Peyer's patch (tissue), 4 donors: Measurements from ENCODE around the gene PHF3. TPM values are rescaled to one million over a fixed set of nuclear protein-coding genes. Genes with fewer than 3 reads are reported as not detected.
A peak's percentile ranks its signal among the peaks of the same experiment; 100 is the strongest.

ENCODE experiments used
- DNase-seq, 3 donors: peaks; one replicate each; pipeline ENCODE4 v3.0.0-alpha.2; 2017 to 2019
- H3K27ac ChIP-seq, 4 donors: fragments of 200-600 bp; sonication (generic); one replicate each; pipeline ENCODE4 v1.5.1; 2016 to 2019
- H3K27me3 ChIP-seq, 2 donors: fragments of 200-600 bp; sonication (generic); one replicate each; pipeline ENCODE4 v1.5.1; 2019
- H3K36me3 ChIP-seq, 3 donors: fragments of 200-600 bp; sonication (generic); one replicate each; pipeline ENCODE4 v1.5.1; 2016 to 2019
- H3K4me1 ChIP-seq, 4 donors: fragments of 200-600 bp; sonication (generic); one replicate each; pipeline ENCODE4 v1.5.1; 2016 to 2019
- H3K4me3 ChIP-seq, 4 donors: fragments of 200-600 bp; sonication (generic); 1 replicate in 3 of 4; 2 replicates in 1 of 4; pipeline ENCODE4 v1.5.1; 2016 to 2019; ENCODE audit warnings: mild to moderate bottlenecking in 1 of 4
- H3K9me3 ChIP-seq, 4 donors: fragments of 200-600 bp; sonication (generic); one replicate each; pipeline ENCODE4 v1.5.1; 2016 to 2019; ENCODE audit warnings: mild to moderate bottlenecking in 1 of 4
- POLR2A ChIP-seq, 2 donors: fragments of 450-650 bp; IDR thresholded peaks; one replicate each; pipeline ENCODE4 v1.5.1; 2017; ENCODE audit warnings: antibody characterized with exemption in 2 of 2, mild to moderate bottlenecking in 2 of 2, moderate library complexity in 2 of 2
- total RNA-seq, 4 donors: library from RNA; depleted of rRNA; stranded (reverse); fragments of >200 nt; gene quantifications; one replicate each; pipeline ENCODE4 v1.1.0, GENCODE V29; 2016
- TF ChIP-seq, protein P1 (sequence below), 6 experiments: fragments of 450-650 bp in 4 of 6; fragments of 200-600 bp in 2 of 6; sonication (generic) in 1 of 6; IDR thresholded peaks; one replicate each; pipeline ENCODE4 v1.5.1; 2017 to 2019; ENCODE audit warnings: antibody characterized with exemption in 6 of 6, mild to moderate bottlenecking in 3 of 6, moderate library complexity in 1 of 6

The PHF3 gene
- total RNA-seq, 4 donors from 2014 or later, result 62.1 to 150 (median 78.2) TPM

DNA sequence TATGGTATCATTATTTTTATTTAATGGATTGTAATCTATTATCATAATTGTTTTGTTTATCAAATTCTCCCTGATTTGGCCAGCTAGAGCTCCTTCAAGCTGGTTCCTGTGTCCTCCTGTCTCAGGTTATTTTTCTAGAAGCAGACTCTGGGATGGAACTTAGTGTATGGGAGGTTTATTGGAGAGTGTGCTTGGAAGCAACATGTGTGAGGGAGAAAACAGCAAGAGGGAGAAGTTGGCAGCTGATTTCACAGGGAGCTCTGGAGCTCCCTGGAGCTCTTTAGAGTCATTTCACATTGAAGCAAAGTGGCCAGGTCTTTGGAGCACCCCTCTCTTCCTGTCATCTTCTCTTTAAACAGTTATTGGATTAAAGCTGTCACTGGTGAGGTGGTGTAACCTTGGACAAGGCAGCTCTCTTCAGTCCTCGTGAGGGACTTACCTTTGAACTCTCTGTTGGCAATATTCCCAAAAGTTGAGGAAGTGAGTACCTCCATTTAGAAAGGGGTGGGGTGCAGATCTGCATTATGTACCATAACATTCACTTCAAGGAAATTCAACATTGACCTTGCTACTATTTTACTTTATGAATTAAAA lies 103.6 kb downstream of the PHF3 start:
- no peak overlapping the region for H3K4me3 ChIP-seq
- no peak for DNase-seq
- peak overlapping the region in 1 of 4 donors; percentile 45 for H3K27ac ChIP-seq
- no peaks in the 10 kb centered on the region for H3K36me3 ChIP-seq
- no peaks in the 10 kb centered on the region for H3K27me3 ChIP-seq
- no peak for TF ChIP-seq POLR2A (IDR thresholded peaks at IDR 0.05)
- TF ChIP-seq, protein P1, sequence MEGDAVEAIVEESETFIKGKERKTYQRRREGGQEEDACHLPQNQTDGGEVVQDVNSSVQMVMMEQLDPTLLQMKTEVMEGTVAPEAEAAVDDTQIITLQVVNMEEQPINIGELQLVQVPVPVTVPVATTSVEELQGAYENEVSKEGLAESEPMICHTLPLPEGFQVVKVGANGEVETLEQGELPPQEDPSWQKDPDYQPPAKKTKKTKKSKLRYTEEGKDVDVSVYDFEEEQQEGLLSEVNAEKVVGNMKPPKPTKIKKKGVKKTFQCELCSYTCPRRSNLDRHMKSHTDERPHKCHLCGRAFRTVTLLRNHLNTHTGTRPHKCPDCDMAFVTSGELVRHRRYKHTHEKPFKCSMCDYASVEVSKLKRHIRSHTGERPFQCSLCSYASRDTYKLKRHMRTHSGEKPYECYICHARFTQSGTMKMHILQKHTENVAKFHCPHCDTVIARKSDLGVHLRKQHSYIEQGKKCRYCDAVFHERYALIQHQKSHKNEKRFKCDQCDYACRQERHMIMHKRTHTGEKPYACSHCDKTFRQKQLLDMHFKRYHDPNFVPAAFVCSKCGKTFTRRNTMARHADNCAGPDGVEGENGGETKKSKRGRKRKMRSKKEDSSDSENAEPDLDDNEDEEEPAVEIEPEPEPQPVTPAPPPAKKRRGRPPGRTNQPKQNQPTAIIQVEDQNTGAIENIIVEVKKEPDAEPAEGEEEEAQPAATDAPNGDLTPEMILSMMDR (IDR thresholded peaks at IDR 0.05), result no peak
- no peaks in the 10 kb centered on the region for H3K9me3 ChIP-seq
- H3K4me1 ChIP-seq, result no peaks in the 10 kb centered on the region

DNA sequence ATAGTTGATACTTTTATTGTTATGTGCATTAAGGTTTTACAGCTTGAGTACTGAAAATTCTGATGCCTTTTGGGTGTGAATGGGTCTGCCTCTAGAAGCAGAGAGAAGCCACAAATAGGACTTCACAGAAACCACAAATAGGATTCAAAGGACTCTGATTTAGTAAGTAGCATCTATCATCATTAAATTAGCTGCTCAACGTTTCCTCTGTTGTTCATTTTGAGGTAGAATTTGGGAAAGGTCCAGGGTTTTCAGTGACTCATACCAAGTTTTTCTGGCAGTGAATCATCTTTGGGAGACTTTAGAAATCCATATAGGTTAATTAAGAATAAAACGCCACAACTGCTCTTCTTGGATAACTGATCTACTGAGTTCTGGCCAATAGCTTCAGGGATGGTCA lies 105.1 kb downstream of the PHF3 start:
- Histone ChIP-seq H3K4me1 (no peaks in the 10 kb centered on the region), H3K27me3 (no peaks in the 10 kb centered on the region), H3K36me3 (no peaks in the 10 kb centered on the region), H3K4me3 (no peak overlapping the region), H3K9me3 (no peaks in the 10 kb centered on the region), H3K27ac (no peak overlapping the region)
- TF ChIP-seq, protein P1 (IDR thresholded peaks at IDR 0.05), result no peak
- TF ChIP-seq POLR2A (IDR thresholded peaks at IDR 0.05), result no peak
- DNase-seq, result no peak

DNA sequence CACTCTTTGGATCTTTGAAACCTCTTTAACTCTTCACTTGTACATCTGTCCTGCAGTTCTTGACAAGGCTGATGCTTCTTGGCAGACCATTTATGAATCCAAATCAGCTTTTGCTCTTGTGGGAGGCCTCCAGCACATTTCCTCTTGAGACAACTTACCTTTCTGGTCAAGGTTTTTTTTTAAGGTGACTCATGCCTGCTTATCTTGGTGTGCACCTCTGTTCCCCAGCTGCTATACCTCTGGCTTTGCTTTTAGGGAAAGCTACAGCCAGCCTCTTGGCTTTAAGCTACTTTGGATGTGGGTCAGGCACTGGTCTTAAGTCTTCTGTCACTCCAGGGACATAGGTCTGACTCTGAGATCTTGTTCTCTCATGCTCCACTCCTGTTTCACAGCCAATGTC lies 106.5 kb downstream of the PHF3 start:
- Histone ChIP-seq H3K4me3 (no peak overlapping the region), H3K4me1 (no peaks in the 10 kb centered on the region), H3K36me3 (no peaks in the 10 kb centered on the region), H3K9me3 (no peaks in the 10 kb centered on the region), H3K27ac (no peak overlapping the region), H3K27me3 (no peaks in the 10 kb centered on the region)
- no peak for DNase-seq
- no peak for TF ChIP-seq POLR2A (IDR thresholded peaks at IDR 0.05)
- TF ChIP-seq, protein P1 (IDR thresholded peaks at IDR 0.05), result no peak

DNA sequence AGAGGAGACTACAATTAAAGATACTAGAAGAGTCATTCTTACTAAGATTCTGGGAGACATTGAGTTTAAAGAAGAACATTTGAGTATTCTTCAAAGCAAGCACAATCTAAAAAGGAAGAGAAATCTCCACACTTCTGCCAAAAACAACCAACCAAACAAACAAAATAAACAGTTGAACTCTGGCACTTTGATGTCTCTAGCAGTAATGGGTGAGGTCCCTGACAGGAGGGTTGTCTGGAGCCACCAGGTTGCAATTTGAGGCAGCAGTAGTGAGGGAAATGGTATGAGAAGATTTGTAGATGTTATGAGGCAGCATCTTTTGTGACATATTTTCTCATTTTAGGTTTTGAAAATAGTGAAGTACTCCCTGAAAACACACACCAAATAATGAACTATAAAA lies 108.1 kb downstream of the PHF3 start:
- no peak overlapping the region for H3K27ac ChIP-seq
- H3K36me3 ChIP-seq, result no peaks in the 10 kb centered on the region
- no peak overlapping the region for H3K4me3 ChIP-seq
- H3K27me3 ChIP-seq, result no peaks in the 10 kb centered on the region
- no peaks in the 10 kb centered on the region for H3K9me3 ChIP-seq
- DNase-seq, result no peak
- TF ChIP-seq, protein P1 (IDR thresholded peaks at IDR 0.05), result no peak
- TF ChIP-seq POLR2A (IDR thresholded peaks at IDR 0.05), result no peak
- H3K4me1 ChIP-seq, result no peaks in the 10 kb centered on the region

DNA sequence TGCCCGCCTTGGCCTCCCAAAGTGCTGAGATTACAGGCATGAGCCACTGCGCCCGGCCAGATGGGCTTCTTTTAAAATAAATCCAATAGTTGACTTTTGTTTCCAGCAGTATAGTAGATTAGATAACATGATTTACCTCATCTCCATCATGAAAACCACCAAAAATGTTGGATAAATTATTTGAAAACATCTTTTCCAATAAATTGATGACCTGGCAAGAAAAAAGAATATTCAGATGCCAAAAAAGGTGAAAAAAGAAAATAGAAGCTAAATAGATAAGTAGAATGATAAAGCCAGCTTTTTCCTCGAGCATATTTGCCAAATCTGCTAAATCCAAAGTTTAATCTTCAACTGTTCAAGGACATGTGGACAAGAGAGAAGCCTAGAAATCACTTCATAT lies 109.2 kb downstream of the PHF3 start:
- H3K36me3 ChIP-seq, result no peaks in the 10 kb centered on the region

More for the DNA sequence above, 109.2 kb downstream of the PHF3 start:
- H3K27ac ChIP-seq, result no peak overlapping the region
- H3K4me1 ChIP-seq, result no peaks in the 10 kb centered on the region
- no peak for DNase-seq
- no peak overlapping the region for H3K4me3 ChIP-seq
- no peak for TF ChIP-seq POLR2A (IDR thresholded peaks at IDR 0.05)
- TF ChIP-seq, protein P1 (IDR thresholded peaks at IDR 0.05), result no peak
- no peaks in the 10 kb centered on the region for H3K27me3 ChIP-seq
- no peaks in the 10 kb centered on the region for H3K9me3 ChIP-seq
